Measurements from ENCODE around the gene RCOR1.

RCOR1 gene

GRCh38 chr14:102722646-102723045 lies 130.2 kb downstream of the RCOR1 start:
- no peak for TF ChIP-seq CTCF (IDR thresholded peaks at IDR 0.05; ENCODE audit: borderline replicate concordance, insufficient read depth, low read depth, low read length)
- no peak overlapping the region for H3K4me3 ChIP-seq (ENCODE audit: low read depth, low read length)

- no peak for TF ChIP-seq CTCF (IDR thresholded peaks at IDR 0.05; ENCODE audit: borderline replicate concordance, insufficient read depth, low read depth, low read length)
- H3K4me3 ChIP-seq (ENCODE audit: low read depth, low read length): no peak overlapping the region
Observed at GRCh38 chr14:102723650-102724049, 131.2 kb downstream of the RCOR1 start.

GRCh38 chr14:102726191-102726949 lies 133.9 kb downstream of the RCOR1 start:
- TF ChIP-seq CTCF (IDR thresholded peaks at IDR 0.05; ENCODE audit: borderline replicate concordance, insufficient read depth, low read depth, low read length): no peak
- no peak overlapping the region for H3K4me3 ChIP-seq (ENCODE audit: low read depth, low read length)

DNA sequence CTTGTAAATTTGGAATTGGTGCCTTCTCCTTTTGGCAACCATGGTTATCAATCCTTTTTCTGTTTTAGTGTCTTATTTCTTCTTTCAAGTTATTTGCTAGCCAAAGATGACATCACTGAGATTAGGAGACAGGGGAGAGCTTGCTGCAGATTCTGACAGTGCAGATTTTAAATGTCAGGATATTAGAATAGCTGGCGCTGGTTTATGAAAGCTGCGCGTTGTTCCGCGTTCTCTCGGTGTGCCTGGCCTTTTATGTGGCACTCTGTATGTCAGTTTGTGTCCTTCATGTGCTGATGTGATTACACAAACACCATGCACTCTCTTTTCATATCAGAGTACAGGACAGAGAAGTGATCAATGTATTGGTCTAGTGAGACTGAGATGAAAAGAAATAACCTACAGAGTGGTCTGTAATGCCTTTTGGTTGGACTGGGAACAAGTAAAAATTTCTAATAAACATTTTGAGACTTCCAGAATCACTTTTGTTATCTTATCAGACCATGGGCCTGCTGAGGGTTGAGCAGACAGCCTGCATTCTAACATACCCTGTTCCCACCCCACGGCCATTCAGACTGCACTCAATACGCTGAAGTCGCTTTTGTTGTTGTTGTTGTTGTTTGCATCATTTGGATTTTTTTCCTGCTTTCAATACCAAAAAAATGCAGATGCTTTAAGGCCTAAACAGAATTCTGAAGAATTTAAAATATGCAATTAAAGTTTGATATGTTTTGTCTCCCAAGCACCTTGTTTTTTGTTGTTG lies 135.1 kb downstream of the RCOR1 start:
- no peak for TF ChIP-seq CTCF (IDR thresholded peaks at IDR 0.05; ENCODE audit: borderline replicate concordance, insufficient read depth, low read depth, low read length)
- no peak overlapping the region for H3K4me3 ChIP-seq (ENCODE audit: low read depth, low read length)

- no peak overlapping the region for H3K4me3 ChIP-seq (ENCODE audit: low read depth, low read length)
- no peak for TF ChIP-seq CTCF (IDR thresholded peaks at IDR 0.05; ENCODE audit: borderline replicate concordance, insufficient read depth, low read depth, low read length)
Observed at GRCh38 chr14:102728501-102728900, 136.1 kb downstream of the RCOR1 start.

- no peak for TF ChIP-seq CTCF (IDR thresholded peaks at IDR 0.05; ENCODE audit: borderline replicate concordance, insufficient read depth, low read depth, low read length)
- no peak overlapping the region for H3K4me3 ChIP-seq (ENCODE audit: low read depth, low read length)
Observed at GRCh38 chr14:102729268-102729667, 136.8 kb downstream of the RCOR1 start.

- TF ChIP-seq CTCF (IDR thresholded peaks at IDR 0.05; ENCODE audit: borderline replicate concordance, insufficient read depth, low read depth, low read length): no peak
- no peak overlapping the region for H3K4me3 ChIP-seq (ENCODE audit: low read depth, low read length)
Observed at GRCh38 chr14:102729825-102730224, 137.4 kb downstream of the RCOR1 start.
